Measurements from ENCODE around the gene ITGA2. TPM values are rescaled to one million over a fixed set of nuclear protein-coding genes. Genes with fewer than 3 reads are reported as not detected.

ITGA2 gene
- total RNA-seq, 1 donor from 2014 or later: 0.30 TPM

DNA sequence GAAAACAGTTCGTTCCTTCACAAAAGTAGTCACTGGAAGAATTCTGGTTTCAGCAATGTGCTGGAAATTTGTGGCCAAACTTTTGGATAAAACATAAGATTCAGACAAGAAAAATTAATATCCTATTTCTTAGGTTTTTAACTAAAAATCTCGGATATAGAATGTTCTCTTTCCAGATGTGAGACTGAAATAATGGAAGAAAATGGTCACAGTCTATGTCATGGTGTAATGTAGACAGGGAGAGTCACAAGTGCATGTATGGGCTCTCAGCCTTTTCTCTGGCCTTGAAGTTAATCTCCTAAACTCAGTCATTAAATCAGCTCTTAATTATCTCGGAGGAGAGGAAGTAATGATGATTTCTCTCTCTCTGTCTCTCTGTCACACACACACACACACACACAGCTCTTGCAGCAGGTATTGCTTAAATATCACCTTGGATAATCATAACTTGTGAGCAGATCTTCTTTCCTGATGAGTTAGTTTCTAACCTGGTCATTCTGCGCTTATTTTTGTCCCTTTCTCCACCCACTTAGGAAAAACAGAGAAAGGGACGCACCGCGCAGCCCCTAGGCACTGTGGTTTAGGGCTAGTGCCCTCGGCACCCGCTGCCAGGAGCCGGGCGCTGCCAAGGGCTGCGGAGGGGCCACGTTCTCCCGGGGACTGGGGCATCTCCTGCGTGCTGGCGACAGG is 672 bp upstream of the ITGA2 start:
- H3K27me3 Mint-ChIP-seq (ENCODE audit: unreplicated experiment): peaks cover 53% of the 10 kb centered on the region
- TF ChIP-seq, protein P1, sequence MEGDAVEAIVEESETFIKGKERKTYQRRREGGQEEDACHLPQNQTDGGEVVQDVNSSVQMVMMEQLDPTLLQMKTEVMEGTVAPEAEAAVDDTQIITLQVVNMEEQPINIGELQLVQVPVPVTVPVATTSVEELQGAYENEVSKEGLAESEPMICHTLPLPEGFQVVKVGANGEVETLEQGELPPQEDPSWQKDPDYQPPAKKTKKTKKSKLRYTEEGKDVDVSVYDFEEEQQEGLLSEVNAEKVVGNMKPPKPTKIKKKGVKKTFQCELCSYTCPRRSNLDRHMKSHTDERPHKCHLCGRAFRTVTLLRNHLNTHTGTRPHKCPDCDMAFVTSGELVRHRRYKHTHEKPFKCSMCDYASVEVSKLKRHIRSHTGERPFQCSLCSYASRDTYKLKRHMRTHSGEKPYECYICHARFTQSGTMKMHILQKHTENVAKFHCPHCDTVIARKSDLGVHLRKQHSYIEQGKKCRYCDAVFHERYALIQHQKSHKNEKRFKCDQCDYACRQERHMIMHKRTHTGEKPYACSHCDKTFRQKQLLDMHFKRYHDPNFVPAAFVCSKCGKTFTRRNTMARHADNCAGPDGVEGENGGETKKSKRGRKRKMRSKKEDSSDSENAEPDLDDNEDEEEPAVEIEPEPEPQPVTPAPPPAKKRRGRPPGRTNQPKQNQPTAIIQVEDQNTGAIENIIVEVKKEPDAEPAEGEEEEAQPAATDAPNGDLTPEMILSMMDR (IDR thresholded peaks at IDR 0.05): no peak
- no peak for DNase-seq (ENCODE audit: extremely low spot score, unreplicated experiment)
- peaks cover 3% of the 10 kb centered on the region for H3K9me3 Mint-ChIP-seq (ENCODE audit: unreplicated experiment)
- H3K36me3 Mint-ChIP-seq (ENCODE audit: unreplicated experiment): no peaks in the 10 kb centered on the region
- no peak overlapping the region for H3K27ac Mint-ChIP-seq (ENCODE audit: unreplicated experiment)
- H3K4me3 Mint-ChIP-seq (ENCODE audit: unreplicated experiment): peak overlapping the region; percentile 62
- H3K4me1 Mint-ChIP-seq (ENCODE audit: unreplicated experiment): peaks cover 11% of the 10 kb centered on the region

GRCh38 chr5:52989781-52990527 is 802 bp downstream of the ITGA2 start:
- H3K27ac Mint-ChIP-seq (ENCODE audit: unreplicated experiment): no peak overlapping the region
- peaks cover 3% of the 10 kb centered on the region for H3K9me3 Mint-ChIP-seq (ENCODE audit: unreplicated experiment)
- peak overlapping the region; percentile 72 for H3K4me3 Mint-ChIP-seq (ENCODE audit: unreplicated experiment)
- no peaks in the 10 kb centered on the region for H3K36me3 Mint-ChIP-seq (ENCODE audit: unreplicated experiment)
- DNase-seq (ENCODE audit: extremely low spot score, unreplicated experiment): no peak
- peaks cover 11% of the 10 kb centered on the region for H3K4me1 Mint-ChIP-seq (ENCODE audit: unreplicated experiment)
- H3K27me3 Mint-ChIP-seq (ENCODE audit: unreplicated experiment): peaks cover 39% of the 10 kb centered on the region
- TF ChIP-seq, protein P1 (IDR thresholded peaks at IDR 0.05): peak; percentile 43

- peaks cover 3% of the 10 kb centered on the region for H3K9me3 Mint-ChIP-seq (ENCODE audit: unreplicated experiment)
- H3K4me1 Mint-ChIP-seq (ENCODE audit: unreplicated experiment): peaks cover 11% of the 10 kb centered on the region
- DNase-seq (ENCODE audit: extremely low spot score, unreplicated experiment): no peak
- TF ChIP-seq, protein P1 (IDR thresholded peaks at IDR 0.05): no peak
- no peaks in the 10 kb centered on the region for H3K36me3 Mint-ChIP-seq (ENCODE audit: unreplicated experiment)
- peaks cover 33% of the 10 kb centered on the region for H3K27me3 Mint-ChIP-seq (ENCODE audit: unreplicated experiment)
- peak overlapping the region; percentile 72 for H3K4me3 Mint-ChIP-seq (ENCODE audit: unreplicated experiment)
- no peak overlapping the region for H3K27ac Mint-ChIP-seq (ENCODE audit: unreplicated experiment)
These were observed 1.4 kb downstream of the ITGA2 start for GRCh38 chr5:52990528-52990925.

GRCh38 chr5:52993367-52993766 is 4.2 kb downstream of the ITGA2 start:
- TF ChIP-seq, protein P1 (IDR thresholded peaks at IDR 0.05): no peak
- H3K36me3 Mint-ChIP-seq (ENCODE audit: unreplicated experiment): no peaks in the 10 kb centered on the region
- no peaks in the 10 kb centered on the region for H3K9me3 Mint-ChIP-seq (ENCODE audit: unreplicated experiment)
- no peak overlapping the region for H3K4me3 Mint-ChIP-seq (ENCODE audit: unreplicated experiment)
- H3K4me1 Mint-ChIP-seq (ENCODE audit: unreplicated experiment): peaks cover 11% of the 10 kb centered on the region
- DNase-seq (ENCODE audit: extremely low spot score, unreplicated experiment): no peak
- H3K27ac Mint-ChIP-seq (ENCODE audit: unreplicated experiment): no peak overlapping the region
- peaks cover 15% of the 10 kb centered on the region for H3K27me3 Mint-ChIP-seq (ENCODE audit: unreplicated experiment)

- Mint-ChIP-seq H3K27me3 (ENCODE audit: unreplicated experiment) (peaks cover 14% of the 10 kb centered on the region), H3K4me1 (ENCODE audit: unreplicated experiment) (peaks cover 10% of the 10 kb centered on the region), H3K36me3 (ENCODE audit: unreplicated experiment) (no peaks in the 10 kb centered on the region), H3K4me3 (ENCODE audit: unreplicated experiment) (no peak overlapping the region), H3K27ac (ENCODE audit: unreplicated experiment) (no peak overlapping the region), H3K9me3 (ENCODE audit: unreplicated experiment) (no peaks in the 10 kb centered on the region)
- TF ChIP-seq, protein P1 (IDR thresholded peaks at IDR 0.05): no peak
- no peak for DNase-seq (ENCODE audit: extremely low spot score, unreplicated experiment)
These were observed 5.1 kb downstream of the ITGA2 start for GRCh38 chr5:52994266-52994665.

Measured in osteocyte (in vitro differentiated cells).